ENCODE measurements around the gene MYOZ3. TPM values are rescaled to one million over a fixed set of nuclear protein-coding genes. Genes with fewer than 3 reads are reported as not detected.

MYOZ3 gene
- total and polyA plus RNA-seq, 5 experiments from 2014 or later, result 0.05 to 0.19 TPM; not detected in 3

DNA sequence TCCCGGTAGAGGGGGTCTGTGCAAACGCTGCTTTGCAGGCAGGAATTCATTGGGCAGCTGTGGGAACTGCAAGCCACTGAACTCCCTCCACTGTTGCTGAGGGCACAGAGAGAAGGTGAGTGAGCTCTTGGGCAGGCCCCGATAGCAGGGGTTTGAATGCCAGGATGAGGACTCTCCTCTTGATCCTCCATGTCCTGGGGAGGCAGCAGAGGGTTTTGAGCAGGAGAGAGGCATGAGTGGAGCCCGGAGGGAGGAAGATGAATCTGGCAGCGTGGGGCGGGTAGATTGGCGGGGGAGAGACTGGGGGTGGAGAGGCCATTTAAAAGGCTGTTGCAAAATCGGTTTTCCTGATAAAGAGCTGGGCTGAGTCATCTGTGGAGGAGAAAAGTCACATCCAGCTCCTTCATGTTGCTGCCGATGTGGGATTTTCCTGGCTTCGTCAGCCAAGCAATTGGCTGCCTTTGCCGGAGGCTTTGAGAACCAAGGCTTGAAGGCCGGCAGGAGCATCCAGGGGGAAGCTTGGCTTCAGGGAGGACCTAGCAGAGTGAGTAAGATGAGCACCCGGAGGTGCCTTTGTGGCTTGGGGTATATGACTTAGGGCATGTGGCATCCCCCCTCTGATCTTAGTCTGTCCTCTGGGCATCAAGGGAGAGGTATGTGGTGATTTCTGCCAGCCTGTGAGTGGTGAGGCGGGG is 20.6 kb upstream of the MYOZ3 start, which contains the start of gene SYNPO:
Gene SYNPO (plus strand): TSS at position 350 of the 695 bp plus-strand sequence. CDS start 7,616 bp downstream, outside the sequence.
- no peaks in the 10 kb centered on the region for H3K36me3 Mint-ChIP-seq
- no peaks in the 10 kb centered on the region for H3K4me1 Mint-ChIP-seq
- no peak for DNase-seq
- H3K27ac Mint-ChIP-seq, result no peak within 1 kb of the TSS
- POLR2A ChIA-PET, result no interaction called here
- ATAC-seq, result no peak
- H3K9me3 Mint-ChIP-seq, result no peaks in the 10 kb centered on the region
- H3K27me3 Mint-ChIP-seq, result peaks cover 4 to 30% (median 15%) of the 10 kb centered on the region in 5 donors
- H3K4me3 Mint-ChIP-seq, result no peak within 1 kb of the TSS

DNA sequence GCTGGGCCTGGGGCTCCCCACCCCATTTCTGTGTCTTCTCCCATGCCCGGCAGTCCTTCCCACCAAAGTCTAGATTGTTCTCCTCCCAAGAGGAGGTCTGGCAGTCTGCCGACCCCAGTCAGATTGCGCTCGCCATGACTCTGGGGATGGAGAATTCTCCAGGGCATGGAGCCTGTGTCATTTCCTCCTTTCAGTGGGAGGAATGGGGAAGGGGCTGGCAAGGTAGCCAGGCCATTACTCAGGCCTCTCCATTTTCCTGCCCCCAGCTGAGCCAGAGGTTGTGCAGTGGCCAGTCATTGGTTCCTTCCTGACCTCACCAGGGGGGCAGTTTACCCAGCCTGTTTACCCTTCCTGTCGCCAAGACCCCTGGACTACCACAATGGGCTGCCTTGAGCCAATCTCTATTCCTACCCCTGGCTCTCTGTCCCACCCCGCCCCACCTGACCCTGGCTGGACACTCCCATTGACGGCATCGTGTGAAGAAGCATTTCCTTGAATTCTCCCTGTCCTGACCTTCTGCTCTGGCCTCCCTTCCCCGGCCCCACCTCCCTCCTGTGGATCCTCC is 20.0 kb upstream of the MYOZ3 start:
- no peaks in the 10 kb centered on the region for H3K4me1 Mint-ChIP-seq
- POLR2A ChIA-PET, result no interaction called here
- H3K36me3 Mint-ChIP-seq, result no peaks in the 10 kb centered on the region
- DNase-seq (peak in 1 of 10 donors; percentile 42), ATAC-seq (no peak)
- no peak overlapping the region for H3K27ac Mint-ChIP-seq
- H3K9me3 Mint-ChIP-seq, result no peaks in the 10 kb centered on the region
- H3K4me3 Mint-ChIP-seq, result no peak overlapping the region
- H3K27me3 Mint-ChIP-seq, result peaks cover 4 to 24% (median 13%) of the 10 kb centered on the region in 5 donors

DNA sequence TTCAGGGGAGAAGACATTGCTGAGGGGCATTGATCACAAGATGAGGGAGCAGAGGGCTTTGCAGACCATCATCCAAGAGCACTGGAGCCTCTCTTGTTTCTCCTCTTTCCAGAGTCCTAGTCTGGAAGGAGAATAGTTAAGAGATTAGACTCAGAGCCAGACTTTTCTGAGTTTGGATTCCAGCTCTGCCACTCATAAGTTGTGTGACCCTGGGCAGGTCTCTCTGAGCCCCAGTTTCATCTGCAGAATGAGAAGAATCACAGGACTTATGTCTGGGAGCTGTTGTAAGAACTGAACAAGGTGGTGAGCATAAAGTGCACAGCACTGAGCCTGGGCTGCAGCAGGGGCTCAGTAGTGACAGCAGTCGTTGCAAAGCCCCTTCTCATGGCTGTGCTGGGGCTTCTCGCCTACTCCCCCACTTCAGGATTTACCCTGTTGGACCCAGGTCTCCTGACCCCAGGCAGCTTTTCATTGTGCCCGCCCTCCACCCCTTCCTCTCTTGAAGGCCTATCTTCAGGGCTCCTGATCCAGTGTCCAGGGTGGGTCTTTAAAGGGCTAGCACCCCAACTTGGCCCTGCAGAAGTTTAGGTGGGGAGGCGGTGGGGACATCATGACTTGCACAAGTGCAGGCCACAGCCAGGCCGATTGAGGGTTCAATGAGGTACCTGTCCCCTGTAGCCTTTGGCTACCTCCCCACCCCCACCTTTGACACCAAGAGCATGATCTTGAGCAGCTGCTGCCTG is 19.1 kb upstream of the MYOZ3 start:
- Mint-ChIP-seq H3K4me1 (no peaks in the 10 kb centered on the region), H3K27ac (no peak overlapping the region), H3K4me3 (no peak overlapping the region), H3K9me3 (no peaks in the 10 kb centered on the region), H3K27me3 (peaks cover 3 to 15% (median 6%) of the 10 kb centered on the region in 5 donors), H3K36me3 (no peaks in the 10 kb centered on the region)
- no peak for DNase-seq
- ATAC-seq, result no peak
- POLR2A ChIA-PET, result no interaction called here

DNA sequence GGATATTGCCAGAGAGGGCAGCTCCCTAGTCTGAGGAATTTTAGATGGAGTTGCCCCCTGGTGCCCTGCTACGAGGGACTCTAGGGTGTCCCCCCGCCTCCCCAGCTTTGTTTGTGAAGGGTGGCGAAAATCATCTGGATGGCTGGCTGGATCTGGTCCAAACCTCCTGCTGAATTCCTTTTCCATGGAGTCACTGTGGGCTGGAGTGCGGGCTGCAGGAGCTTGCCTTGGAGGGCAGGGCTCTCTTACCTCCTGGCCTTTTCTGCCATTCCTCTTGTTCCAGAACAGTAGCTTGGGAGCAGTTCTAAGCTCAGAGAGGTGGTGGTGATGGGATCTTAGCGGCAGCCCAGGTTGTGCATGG is 18.5 kb upstream of the MYOZ3 start:
- Mint-ChIP-seq H3K4me3 (no peak overlapping the region), H3K4me1 (no peaks in the 10 kb centered on the region), H3K9me3 (no peaks in the 10 kb centered on the region), H3K27ac (no peak overlapping the region), H3K36me3 (no peaks in the 10 kb centered on the region), H3K27me3 (peaks cover 2 to 10% (median 4%) of the 10 kb centered on the region in 5 donors)
- POLR2A ChIA-PET, result no interaction called here
- DNase-seq, result peak in 1 of 10 donors; percentile 14
- ATAC-seq, result no peak

DNA sequence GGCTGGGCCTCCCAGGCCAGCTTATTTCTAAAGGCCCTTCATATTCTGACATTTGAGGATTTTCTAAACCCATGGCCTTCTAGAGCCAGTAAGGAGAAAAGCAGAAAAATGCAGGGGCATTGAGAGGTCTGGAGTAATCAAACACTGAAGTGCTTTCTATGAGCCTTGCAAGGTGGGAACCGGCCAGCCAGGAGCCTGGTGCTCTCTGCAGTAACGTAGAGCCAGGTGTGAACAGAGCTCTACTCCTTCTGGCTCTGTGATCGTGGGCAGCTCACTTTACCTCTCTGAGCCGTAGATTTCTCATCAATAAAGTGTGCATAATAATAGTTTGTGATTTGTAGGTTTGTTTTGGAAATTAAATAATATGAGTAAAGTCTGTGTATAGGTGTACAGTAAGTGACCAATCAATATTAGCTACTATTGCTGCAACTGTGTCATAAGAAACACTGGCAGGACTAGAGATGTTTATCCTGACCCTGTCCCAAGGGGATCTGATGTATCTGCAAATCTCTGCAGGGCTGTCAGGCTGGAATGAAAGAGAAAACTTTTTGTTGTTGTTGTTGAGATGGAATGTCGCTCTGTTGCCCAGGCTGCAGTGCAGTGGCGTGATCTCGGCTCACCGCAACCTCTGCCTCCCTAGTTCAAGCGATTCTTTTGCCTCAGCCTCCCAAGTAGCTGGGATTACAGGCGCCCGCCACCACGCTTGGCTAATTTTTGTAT is 17.9 kb upstream of the MYOZ3 start:
- H3K4me1 Mint-ChIP-seq, result no peaks in the 10 kb centered on the region
- ATAC-seq (no peak), DNase-seq (no peak)
- no peaks in the 10 kb centered on the region for H3K9me3 Mint-ChIP-seq
- POLR2A ChIA-PET, result no interaction called here
- no peaks in the 10 kb centered on the region for H3K36me3 Mint-ChIP-seq
- no peak overlapping the region for H3K27ac Mint-ChIP-seq
- H3K4me3 Mint-ChIP-seq, result no peak overlapping the region
- H3K27me3 Mint-ChIP-seq, result peaks cover 2 to 8% (median 4%) of the 10 kb centered on the region in 5 donors

DNA sequence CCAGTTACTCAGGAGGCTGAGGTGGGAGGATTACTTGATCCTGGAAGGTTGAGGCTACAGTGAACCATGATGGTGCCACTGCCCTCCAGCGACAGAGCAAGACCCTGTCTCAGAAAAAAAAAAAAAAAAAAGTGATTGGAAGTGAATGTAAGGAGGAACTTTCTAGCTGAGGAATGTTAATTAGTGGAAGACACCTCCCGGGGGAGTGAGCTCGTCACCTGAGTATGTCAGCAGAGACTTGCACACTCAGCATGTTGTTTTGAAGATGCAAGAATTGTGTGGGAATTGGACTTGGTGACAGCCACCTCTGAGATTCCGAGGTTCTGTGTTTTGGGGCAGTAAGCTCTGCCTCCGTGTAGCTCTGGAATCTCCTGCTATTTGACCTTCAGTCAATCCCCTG is 17.0 kb upstream of the MYOZ3 start:
- Mint-ChIP-seq H3K4me1 (no peaks in the 10 kb centered on the region), H3K27ac (peak overlapping the region in 1 of 10 donors; percentile 7), H3K27me3 (peaks cover 0 to 8% (median 2%) of the 10 kb centered on the region in 5 donors), H3K4me3 (no peak overlapping the region), H3K36me3 (no peaks in the 10 kb centered on the region), H3K9me3 (no peaks in the 10 kb centered on the region)
- ATAC-seq (no peak), DNase-seq (no peak)
- POLR2A ChIA-PET, result no interaction called here

DNA sequence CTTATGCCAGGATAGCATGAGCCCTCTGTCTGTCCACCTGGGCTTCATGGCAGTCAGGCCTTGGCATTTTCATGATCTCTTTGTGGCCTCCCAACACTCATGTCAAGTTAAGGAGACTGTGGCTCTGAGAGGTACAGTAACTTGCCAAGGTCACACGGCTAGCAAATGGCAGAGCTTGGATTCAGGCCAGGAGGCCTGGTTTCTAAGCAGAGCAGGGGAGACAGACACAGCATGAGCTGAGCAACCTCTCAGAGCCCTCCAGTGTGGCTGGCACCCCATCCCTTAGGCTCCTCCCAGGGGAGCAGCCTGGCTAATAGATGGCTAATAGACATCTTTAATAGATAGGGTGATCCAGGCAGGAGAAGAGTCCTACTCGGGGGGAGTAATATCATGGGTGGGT is 16.5 kb upstream of the MYOZ3 start:
- Mint-ChIP-seq H3K4me3 (no peak overlapping the region), H3K27me3 (peaks cover 0 to 8% (median 0%) of the 10 kb centered on the region in 5 donors), H3K9me3 (no peaks in the 10 kb centered on the region), H3K4me1 (no peaks in the 10 kb centered on the region), H3K27ac (no peak overlapping the region), H3K36me3 (no peaks in the 10 kb centered on the region)
- POLR2A ChIA-PET, result no interaction called here
- no peak for ATAC-seq
- DNase-seq, result peak in 1 of 10 donors; percentile 50

DNA sequence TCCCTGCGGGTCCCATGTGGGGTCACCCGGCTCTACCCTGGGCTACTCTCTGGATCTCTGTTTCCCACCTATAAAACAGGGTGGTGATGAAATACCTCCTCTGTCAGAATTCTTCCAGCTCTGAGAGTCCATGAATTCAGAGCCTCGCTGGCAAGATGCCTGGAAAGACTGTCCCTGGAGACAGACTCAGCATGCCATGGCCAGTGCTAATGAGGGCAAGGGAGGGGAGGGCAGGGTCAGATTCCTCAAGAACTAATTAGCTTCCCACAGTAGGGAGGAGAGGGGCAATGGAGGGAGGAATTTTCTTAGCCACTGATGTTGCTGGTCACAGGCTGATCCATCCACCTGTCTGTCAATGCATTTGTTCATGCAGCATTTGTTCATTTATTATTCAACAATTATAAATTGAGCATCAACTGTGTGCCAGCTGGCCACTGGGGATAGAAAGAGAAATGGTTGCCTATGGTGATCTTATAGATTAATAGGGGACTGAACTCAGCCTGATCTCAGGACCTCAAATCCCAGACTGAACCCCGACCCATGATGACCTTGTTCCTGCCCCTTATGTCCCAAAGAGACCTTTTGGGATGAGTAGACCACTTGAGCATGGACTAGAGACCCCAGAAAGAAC is 15.9 kb upstream of the MYOZ3 start:
- no peak for ATAC-seq
- Mint-ChIP-seq H3K27ac (no peak overlapping the region), H3K4me3 (no peak overlapping the region), H3K27me3 (peaks cover 0 to 5% (median 0%) of the 10 kb centered on the region in 5 donors), H3K36me3 (no peaks in the 10 kb centered on the region), H3K9me3 (no peaks in the 10 kb centered on the region), H3K4me1 (no peaks in the 10 kb centered on the region)
- POLR2A ChIA-PET, result no interaction called here
- no peak for DNase-seq

DNA sequence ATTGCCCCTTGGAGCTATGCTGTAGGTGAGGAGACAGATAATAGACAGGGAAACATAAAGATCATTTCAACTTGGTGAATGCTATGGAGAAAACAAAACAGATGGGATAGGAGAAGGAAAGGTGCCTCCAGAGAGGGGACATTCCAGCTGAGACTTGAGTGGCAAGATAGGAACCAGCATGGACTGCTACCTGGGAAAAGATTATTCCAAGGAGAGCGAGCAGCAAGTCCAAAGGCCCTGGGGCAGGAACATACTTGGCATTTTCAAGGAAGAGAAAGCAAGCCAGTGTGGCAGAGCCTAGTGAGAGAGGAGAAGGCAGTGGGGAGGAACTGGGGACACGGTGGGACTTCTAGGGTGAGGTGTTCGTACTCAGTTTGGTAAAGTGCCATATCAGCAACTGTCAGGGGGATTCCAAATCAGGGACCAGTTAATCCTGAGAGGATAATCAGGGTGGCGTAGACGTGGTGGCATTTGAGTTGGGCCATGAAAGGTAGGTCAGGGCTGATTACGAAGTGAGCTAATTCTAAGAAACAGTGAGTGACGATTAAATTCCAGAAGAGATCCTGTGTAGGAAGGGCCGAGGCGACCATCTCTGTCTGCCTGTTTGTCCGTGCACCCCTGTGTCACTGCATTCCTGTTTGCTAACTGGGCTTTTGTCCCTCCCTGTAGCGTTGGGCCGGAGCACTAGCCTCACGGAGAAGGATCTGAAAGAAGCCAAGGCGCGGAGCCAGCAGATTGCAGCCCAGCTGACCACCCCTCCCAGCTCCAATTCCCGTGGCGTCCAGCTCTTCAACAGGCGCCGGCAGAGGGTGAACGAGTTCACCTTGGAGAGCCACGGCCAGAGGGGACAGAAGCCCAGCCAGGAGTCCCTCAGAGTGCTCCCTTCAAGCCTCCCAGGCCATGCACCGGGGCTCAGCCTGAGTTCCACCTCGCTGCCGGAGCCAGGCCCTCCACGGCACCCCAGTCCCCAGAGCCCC is 13.5 kb upstream of the MYOZ3 start:
- Mint-ChIP-seq H3K27ac (peak overlapping the region in 1 of 10 donors; percentile 6), H3K27me3 (peaks cover 0 to 4% (median 0%) of the 10 kb centered on the region in 5 donors), H3K4me3 (no peak overlapping the region), H3K4me1 (no peaks in the 10 kb centered on the region), H3K36me3 (no peaks in the 10 kb centered on the region), H3K9me3 (no peaks in the 10 kb centered on the region)
- POLR2A ChIA-PET, result no interaction called here
- no peak for ATAC-seq
- no peak for DNase-seq

DNA sequence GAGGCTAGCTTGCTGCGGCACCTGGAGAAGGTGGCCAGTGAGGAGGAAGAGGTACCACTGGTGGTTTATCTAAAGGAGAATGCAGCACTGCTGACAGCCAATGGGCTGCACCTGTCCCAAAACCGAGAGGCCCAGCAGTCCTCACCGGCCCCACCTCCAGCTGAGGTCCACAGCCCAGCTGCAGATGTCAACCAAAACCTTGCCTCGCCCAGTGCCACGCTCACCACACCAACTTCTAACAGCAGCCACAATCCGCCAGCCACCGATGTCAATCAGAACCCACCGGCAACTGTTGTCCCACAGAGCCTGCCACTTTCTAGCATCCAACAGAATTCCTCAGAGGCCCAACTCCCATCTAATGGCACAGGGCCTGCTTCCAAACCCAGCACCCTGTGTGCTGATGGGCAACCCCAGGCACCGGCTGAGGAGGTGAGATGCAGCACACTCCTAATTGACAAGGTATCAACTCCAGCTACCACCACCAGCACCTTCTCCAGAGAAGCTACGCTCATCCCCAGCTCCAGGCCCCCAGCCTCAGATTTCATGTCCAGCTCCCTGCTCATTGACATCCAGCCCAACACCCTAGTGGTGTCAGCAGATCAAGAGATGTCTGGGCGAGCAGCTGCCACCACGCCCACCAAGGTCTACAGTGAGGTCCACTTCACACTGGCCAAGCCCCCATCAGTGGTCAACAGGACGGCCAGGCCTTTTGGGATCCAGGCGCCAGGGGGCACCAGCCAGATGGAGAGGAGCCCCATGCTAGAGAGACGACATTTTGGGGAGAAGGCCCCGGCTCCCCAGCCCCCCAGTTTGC is 12.6 kb upstream of the MYOZ3 start:
- Mint-ChIP-seq H3K4me1 (no peaks in the 10 kb centered on the region), H3K27me3 (peaks cover 0 to 4% (median 0%) of the 10 kb centered on the region in 5 donors), H3K9me3 (no peaks in the 10 kb centered on the region), H3K4me3 (no peak overlapping the region), H3K27ac (no peak overlapping the region), H3K36me3 (no peaks in the 10 kb centered on the region)
- ATAC-seq, result no peak
- DNase-seq, result no peak
- POLR2A ChIA-PET, result no interaction called here

Data from naive thymus-derived CD8-positive, alpha-beta T cell (primary cell).